ENCODE results near the gene CANX.

GRCh38 chr5:179766726-179767455 lies 68.1 kb downstream of the CANX start:
- TF ChIP-seq POLR2AphosphoS5 (IDR thresholded peaks at IDR 0.05) = no peak
- TF ChIP-seq, protein P1, sequence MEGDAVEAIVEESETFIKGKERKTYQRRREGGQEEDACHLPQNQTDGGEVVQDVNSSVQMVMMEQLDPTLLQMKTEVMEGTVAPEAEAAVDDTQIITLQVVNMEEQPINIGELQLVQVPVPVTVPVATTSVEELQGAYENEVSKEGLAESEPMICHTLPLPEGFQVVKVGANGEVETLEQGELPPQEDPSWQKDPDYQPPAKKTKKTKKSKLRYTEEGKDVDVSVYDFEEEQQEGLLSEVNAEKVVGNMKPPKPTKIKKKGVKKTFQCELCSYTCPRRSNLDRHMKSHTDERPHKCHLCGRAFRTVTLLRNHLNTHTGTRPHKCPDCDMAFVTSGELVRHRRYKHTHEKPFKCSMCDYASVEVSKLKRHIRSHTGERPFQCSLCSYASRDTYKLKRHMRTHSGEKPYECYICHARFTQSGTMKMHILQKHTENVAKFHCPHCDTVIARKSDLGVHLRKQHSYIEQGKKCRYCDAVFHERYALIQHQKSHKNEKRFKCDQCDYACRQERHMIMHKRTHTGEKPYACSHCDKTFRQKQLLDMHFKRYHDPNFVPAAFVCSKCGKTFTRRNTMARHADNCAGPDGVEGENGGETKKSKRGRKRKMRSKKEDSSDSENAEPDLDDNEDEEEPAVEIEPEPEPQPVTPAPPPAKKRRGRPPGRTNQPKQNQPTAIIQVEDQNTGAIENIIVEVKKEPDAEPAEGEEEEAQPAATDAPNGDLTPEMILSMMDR (IDR thresholded peaks at IDR 0.05) = no peak
